GM18867 (cell line): ENCODE data around the gene ST6GALNAC3.

Experiments
- ATAC-seq: cut with Tn5 transposase; IDR thresholded peaks from one replicate; pipeline ENCODE4 v1.9.1; 2021; ENCODE audit warnings: mild to moderate bottlenecking, moderate library complexity; ENCODE audit not compliant: unreplicated experiment

The ST6GALNAC3 gene

GRCh38 chr1:76554283-76554682 is 479.7 kb downstream of the ST6GALNAC3 start:
- no peak for ATAC-seq

GRCh38 chr1:76562292-76562691 is 487.7 kb downstream of the ST6GALNAC3 start:
- no peak for ATAC-seq

GRCh38 chr1:76568573-76569238 is 494.2 kb downstream of the ST6GALNAC3 start:
- no peak for ATAC-seq

- no peak for ATAC-seq
Observed at GRCh38 chr1:76571248-76571647, 496.7 kb downstream of the ST6GALNAC3 start.

- no peak for ATAC-seq
Observed at GRCh38 chr1:76572229-76572628, 497.7 kb downstream of the ST6GALNAC3 start.

GRCh38 chr1:76576876-76577524 is 502.5 kb downstream of the ST6GALNAC3 start:
- no peak for ATAC-seq

GRCh38 chr1:76577525-76578185 is 503.1 kb downstream of the ST6GALNAC3 start:
- no peak for ATAC-seq

GRCh38 chr1:76580206-76580605 is 505.7 kb downstream of the ST6GALNAC3 start:
- ATAC-seq, result no peak

- no peak for ATAC-seq
Observed at GRCh38 chr1:76581712-76582111, 507.2 kb downstream of the ST6GALNAC3 start.

- no peak for ATAC-seq
Observed at GRCh38 chr1:76583235-76583868, 508.8 kb downstream of the ST6GALNAC3 start.

GRCh38 chr1:76583875-76584477 is 509.4 kb downstream of the ST6GALNAC3 start:
- ATAC-seq, result no peak

- ATAC-seq, result no peak
Observed at GRCh38 chr1:76585980-76586674, 511.6 kb downstream of the ST6GALNAC3 start.

- ATAC-seq, result no peak
Observed at GRCh38 chr1:76587212-76587611, 512.7 kb downstream of the ST6GALNAC3 start.

GRCh38 chr1:76591461-76591860 is 516.9 kb downstream of the ST6GALNAC3 start:
- no peak for ATAC-seq

GRCh38 chr1:76591963-76592362 is 517.4 kb downstream of the ST6GALNAC3 start:
- no peak for ATAC-seq

GRCh38 chr1:76593141-76593540 is 518.6 kb downstream of the ST6GALNAC3 start:
- no peak for ATAC-seq

GRCh38 chr1:76593618-76594017 is 519.1 kb downstream of the ST6GALNAC3 start:
- no peak for ATAC-seq

GRCh38 chr1:76595024-76595423 is 520.5 kb downstream of the ST6GALNAC3 start:
- no peak for ATAC-seq

GRCh38 chr1:76601465-76601864 is 526.9 kb downstream of the ST6GALNAC3 start:
- no peak for ATAC-seq

- ATAC-seq, result no peak
Observed at GRCh38 chr1:76607717-76608116, 533.2 kb downstream of the ST6GALNAC3 start.
